ENCODE data around the gene TNNC2.
"Not testable (repeated sequence)": the region's sequence is repeated elsewhere in the genome, so short reads cannot be mapped to it uniquely, and the experiment has no call there.

The TNNC2 gene

DNA sequence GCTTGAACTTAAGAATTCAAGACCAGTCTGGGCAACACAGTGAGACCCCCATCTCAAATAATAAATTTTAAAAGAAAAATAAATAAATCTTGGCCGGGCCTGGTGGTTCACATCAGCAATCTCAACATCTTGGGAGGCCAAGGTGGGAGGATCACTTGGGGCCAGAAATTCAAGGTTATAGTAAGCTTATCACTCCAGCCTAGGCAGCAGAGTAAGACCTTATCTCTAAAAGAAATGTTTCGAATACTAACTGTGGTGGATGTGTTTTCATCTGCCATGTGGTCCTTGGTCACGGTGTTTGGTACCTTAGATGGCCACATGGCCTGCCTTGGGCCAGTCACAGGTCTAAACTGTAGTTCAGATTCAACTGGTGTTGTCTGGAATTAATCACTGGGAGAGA, 8.9 kb downstream of the TNNC2 start:
- DNase-seq: no peak

DNA sequence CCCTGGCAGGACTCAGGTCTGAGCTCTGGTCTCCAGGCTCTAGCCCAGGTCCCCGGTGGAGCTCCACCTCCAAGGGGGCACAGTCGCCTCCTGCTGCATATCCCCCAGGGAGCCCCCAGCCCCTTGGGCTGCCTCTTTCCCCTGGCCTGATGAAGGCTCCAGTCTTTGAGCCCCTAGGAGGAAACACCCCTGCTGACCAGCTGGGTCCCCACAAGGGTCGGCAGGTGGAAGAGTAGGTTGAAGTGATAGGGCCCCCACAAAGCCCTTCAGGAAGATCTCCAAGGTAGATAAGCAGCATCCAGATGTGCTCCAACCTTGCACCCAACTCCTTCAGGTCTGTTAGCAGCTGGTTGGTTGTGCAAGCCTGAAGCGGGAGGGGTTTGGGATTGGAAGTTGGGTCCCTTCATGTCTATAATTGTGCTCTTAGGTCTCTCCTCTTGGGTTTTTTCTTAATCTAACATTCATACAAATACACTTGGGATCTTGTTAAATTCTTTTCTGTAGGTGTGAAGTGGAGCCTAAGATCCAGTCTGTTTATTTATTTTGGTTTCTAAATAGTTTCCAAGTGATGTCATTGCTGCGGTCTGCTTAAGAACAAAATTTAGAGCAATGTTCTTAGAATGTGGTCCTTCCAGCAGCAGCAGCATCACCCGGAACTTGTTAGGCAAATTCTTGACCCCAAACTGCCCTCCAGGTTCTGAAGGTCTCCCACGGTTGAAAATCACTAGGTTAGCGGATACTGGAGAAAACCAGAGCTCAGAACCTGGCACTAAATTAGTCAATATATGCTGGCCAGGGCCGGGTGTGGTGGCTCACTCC, 9.5 kb downstream of the TNNC2 start:
- no peak for DNase-seq

DNA sequence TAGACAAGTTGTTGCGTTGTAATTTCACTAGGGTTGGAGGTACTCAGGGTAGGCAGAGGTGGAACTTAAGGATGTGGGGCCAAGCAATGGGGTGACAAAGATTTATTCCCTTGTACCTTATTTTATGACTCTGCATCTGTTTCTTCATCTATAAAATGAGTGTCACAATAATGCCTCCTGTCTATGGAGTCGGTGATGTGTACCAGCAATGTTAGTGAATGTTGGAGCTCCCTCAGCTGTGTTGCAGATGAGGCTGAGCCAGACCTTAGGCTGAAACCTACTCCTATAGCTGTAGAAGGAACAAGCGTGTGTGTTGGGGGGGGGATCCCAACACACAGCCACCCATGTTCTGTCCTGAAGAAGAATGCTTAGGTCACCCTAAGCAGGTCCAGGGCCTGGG, 10.2 kb downstream of the TNNC2 start:
- DNase-seq: no peak

DNA sequence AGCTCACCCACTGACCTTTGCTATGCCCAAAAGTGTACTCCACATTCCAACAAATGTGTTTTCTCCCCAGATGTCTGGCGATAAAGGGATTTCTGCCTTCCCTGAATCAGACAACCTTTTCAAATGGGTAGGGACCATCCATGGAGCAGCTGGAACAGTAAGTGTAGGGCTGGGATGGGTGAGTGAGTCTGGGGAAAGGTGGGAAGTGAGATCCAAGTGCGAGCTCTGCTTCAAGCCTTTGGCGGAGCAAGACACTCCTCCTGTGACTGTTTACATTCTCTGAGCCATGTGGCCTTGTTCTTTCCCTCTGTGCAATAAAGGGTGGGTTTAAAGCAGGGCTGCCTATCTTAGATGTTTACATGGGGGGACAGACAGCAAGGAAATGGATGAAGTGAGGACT, 12.8 kb downstream of the TNNC2 start:
- no peak for DNase-seq

DNA sequence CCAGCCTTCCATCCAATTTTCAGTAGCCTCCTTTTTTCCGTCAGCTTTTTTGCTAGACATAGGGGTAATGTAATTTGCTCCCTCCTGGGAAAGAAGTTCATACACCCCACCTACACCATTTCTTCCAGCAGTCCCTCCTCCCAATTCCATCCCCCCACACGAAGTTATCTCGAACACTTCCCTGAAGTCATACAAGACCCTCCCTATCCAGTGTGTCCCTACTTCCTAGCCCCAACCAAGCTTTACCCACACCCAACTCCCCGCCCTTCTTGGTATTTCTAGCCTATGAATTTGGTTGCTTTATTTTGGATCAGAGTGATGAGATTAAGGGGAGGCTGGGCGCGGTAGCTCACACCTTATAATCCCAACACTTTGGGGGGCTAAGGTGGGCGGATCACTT, 13.6 kb downstream of the TNNC2 start:
- no peak for DNase-seq

DNA sequence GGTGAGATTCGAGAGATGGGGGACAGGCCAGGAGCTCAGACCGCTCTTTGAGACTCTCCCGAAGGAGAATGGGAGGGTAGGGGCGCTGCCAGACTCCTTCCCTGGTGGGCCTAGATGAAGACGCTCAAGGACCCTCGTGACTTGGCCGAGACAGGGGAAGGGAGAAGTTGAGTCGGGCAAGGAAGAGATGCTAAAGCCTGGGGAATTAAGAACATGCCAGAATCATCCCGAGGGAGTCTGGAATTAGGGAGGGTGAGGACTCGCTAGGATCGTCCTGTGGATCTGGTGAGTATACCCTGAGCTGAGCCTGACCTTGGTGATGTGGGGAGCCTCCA, 14.1 kb downstream of the TNNC2 start:
- DNase-seq: no peak

DNA sequence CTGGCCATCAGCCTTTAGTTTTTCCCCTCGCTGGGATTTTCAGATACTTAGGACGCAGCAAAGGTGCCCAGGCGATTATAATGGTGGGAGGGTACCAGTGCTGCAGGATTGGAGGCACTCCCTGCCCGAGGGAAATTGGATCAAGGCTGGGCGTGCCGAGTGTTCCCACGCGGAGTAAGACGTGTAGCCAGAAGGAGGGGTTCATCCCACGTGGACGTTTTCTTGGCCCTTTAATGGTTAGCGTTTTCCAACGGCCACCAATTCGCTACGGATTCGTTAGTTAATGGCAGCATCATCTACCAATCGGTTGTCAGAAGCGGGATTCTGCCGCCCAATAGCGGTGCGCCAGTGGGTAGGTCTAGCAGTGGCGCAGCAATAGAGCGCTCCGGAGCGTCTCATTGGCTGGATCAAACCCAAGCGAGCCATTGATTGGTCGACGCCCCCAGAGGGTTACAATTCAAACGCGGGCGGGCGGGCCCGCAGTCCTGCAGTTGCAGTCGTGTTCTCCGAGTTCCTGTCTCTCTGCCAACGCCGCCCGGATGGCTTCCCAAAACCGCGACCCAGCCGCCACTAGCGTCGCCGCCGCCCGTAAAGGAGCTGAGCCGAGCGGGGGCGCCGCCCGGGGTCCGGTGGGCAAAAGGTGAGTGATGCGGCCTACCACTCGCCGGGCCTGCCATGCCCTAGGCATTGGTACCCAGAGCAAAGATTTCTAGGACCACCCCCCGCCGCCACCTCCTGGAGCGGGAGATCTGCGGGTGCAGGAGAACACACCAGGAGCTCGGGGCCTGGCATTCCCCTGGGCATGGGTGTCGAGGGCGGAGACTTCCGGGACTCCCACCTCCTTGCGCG, 14.7 kb downstream of the TNNC2 start, which contains the start of gene UBE2C:
Gene UBE2C (plus strand): TSS at position 488 of the 849 bp plus-strand sequence. CDS start 52 bp downstream, at position 540.
- peak; percentile 99 to 100 for DNase-seq

DNA sequence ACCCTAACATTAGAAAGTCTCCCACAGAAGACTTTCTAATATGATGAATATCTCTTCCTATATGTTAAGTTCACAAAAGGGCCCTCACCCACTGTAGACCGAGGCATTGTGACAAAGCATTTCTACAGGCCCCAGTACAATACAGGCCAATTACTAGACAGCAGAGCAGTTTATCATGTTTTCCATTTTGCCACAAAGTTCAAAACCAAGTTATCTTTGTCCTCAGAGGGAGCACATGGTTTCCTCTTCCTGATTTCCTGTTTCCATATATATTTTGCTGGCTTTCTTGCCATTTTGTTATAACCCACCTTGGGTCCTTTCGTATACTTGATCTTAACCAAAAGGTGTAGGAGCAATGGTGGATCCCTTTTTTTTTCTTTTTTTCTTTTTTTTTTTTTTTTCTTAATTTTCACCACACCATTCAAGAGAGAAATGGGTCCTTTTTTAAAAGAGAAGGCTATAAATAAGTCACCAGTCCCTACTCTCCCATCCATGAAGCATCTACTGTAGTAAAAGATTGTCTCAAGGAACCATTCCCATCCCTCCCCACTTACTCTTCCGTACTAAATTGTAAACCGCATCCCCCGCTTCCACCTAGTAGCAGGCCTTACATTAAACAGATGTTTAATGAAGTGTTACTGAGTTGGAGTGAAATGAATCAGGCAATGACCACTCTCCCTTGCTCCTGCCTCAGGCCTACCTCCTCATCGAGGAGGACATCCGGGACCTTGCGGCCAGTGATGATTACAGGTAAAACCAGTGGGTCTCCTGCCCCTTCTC, 16.7 kb downstream of the TNNC2 start:
- DNase-seq: no peak

DNA sequence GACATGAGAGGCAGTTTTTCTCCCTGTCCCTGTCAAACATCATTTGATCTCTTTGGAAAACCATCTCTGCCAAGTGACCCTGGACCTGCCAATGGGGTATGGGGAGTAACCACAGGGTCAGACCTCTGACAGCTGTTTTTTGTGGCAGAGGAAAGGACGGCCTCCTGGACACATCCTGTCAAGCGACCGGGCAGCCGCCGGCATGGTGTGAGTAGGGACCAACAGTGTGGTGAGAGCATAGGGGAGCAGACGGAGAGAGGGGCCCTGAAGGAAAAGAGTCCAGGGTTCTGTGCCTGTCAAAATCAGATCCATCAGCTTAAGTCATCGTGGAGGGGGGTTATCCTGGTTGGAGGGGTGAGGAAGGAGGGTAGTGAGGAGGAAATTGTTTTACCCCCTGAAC, 25.3 kb downstream of the TNNC2 start:
- DNase-seq: no peak

DNA sequence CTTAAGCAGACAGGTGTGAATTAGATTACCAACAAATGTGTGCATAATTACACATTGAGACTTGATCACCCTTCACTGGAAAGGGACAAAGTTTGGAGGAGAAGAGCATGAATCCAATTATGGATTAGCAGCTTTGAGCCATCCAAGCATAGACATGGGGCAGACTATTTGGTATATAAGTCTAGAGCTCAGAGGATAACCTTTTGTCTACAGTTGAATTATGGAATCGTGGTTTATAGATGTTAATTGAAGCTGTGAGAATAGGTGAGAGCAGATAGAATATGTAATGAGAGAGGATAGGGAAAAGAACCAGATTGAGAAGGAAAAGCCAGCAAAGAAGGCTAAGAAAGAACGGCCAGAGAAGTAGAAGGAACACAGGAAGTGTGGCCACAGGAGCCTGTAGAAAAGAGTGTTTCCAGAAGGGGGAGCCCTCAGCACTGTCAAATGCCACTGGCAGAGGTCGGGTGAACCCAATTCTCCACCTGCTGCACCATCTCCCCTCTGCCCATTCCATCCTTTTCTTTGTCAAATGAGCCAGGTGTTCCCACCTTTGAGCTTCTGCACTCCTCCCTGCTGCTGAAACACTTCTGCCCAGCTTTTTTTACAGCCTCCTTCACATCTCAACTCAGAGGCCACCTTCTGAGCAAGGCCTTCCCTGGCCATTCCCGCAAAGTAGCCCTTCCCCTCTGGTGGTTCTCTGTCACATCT, 28.0 kb downstream of the TNNC2 start:
- peak; percentile 13 to 48 for DNase-seq

DNA sequence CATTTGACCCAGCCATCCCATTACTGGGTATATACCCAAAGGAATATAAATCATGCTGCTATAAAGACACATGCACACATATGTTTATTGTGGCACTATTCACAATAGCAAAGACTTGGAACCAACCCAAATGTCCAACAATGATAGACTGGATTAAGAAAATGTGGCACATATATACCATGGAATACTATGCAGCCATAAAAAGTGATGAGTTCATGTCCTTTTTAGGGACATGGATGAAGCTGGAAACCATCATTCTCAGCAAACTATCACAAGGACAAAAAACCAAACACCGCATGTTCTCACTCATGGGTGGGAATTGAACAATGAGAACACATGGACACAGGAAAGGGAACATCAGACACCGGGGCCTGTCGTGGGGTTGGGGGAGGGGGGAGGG, 29.2 kb downstream of the TNNC2 start:
- DNase-seq: not testable (repeated sequence)

DNA sequence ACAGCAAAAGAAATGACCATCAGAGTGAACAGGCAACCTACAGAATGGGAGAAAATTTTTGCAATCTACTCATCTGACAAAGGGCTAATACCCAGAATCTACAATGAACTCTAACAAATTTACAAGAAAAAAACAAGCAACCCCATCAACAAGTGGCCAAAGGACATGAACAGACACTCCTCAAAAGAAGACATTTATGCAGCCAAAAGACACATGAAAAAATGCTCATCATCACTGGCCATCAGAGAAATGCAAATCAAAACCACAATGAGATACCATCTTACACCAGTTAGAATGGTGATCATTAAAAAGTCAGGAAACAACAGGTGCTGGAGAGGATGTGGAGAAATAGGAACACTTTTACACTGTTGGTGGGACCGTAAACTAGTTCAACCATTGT, 29.6 kb downstream of the TNNC2 start:
- DNase-seq: not testable (repeated sequence)

DNA sequence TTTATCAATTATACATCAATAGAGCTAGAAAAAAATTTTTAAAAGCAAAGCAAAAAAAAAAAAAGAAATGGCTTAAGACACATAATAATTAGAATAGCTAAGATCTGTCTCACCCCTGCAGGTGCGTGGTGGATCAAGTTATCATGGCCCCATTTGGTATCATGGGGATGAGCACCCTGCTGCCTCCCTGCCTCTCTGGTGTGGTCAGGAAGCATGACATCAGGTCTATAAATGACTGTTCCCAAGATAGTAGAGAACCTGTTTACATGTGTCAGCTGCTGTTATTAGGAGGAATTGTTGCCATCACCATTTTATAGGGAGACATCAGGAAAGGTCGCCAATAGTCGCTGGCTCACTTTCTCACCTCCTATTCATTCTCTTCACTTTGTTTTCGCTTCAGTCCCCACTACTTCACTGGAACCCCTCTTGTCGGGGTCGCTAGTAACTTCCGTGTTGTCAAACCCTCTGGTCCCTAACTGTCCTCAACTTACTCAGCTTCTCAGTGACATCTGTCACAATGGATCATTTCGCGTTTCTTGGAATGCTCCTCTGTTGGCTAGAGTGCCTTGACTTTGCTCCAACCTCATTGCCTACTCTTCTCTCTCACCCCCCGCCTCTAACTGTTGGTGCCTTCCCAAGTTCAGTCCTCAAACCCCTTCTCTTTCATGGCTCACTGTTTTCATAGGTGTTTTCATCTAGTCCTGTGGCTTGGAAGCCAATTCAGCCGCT, 30.6 kb downstream of the TNNC2 start:
- no peak for DNase-seq

DNA sequence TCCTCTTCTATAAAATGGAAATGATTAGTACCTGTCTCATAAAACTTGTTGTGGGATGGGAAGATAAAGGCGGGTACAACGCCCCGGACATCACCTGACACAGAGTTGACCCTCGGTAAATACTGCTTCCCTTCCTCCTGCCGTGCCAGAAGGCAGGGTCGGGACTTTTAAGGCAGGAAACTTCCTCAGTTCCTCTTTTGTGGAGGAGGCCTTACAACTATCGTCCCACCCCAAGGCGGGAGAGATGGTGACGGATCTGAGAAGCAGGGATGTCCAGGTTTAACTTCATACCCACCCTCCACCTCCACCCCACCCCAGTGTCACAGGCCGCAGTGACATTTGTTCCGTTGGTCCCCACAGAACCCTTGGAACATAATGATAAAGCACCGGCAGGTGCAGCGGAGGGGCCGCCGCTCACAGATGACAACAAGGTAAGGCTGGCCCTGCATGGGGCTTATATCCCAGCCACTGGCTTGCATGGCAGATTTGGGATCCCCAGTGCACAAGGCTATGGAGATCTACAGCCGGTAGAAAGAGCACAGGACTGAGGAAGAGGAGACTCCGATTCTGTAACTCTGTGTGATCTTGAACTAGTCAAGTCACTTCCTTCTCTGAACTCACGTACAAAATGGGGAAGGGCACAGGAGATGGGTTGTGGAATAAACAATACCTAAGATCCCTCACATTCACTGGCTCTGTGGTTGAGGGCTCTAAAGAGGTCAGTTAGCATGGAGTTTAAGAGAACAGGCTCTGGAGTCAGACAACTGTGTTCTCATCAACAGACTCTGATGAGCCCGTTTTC, 34.6 kb downstream of the TNNC2 start:
- DNase-seq: no peak

DNA sequence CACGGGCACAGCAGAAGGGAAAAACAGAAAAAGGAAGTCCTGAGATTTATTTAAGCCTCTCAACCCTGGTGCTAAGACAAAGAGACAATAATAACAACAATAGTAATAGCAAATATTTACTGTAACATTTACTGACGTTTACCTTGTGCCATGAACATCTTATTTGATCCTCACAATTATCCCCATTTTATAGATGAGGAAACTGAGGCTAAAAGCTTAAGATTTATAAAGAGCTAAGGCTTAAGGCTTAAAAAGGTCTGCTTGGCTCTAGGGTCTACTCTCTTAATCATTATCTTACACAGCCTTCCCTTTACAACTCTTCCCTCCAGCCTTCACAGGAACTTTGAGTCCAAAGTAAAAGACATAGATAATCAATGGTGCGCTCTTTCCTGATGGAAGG, 38.8 kb downstream of the TNNC2 start:
- no peak for DNase-seq

DNA sequence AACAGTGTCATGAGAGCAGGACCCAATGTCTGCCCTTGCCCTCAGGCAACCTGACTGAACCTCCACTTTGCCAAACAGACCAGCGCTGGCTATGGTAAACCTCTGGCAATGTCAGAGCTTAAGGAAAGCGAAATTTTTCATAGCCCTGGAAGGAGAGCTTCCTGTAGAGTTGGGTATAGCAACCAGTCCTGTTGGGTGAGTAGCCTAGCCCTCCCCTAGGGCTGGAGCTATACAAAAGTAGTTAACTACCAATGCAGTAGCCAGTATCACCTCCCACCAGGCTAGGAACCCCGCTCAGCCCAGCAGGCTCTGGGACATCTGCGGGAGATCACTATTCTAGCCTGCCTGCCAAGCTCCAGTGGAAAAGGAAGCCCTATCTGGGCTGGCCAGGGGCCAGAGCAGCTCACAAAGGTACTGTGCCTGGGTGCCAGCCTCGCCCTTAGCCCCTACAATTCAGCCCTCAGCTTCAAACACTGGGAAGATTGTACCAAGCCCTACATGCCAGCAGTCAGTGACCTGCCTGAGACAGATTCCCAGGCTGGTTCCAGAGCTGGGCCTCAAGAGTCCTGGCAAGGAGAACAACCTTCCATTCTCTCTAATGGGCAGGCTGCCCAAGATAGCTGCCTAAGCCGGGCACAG, 43.3 kb downstream of the TNNC2 start:
- no peak for DNase-seq

DNA sequence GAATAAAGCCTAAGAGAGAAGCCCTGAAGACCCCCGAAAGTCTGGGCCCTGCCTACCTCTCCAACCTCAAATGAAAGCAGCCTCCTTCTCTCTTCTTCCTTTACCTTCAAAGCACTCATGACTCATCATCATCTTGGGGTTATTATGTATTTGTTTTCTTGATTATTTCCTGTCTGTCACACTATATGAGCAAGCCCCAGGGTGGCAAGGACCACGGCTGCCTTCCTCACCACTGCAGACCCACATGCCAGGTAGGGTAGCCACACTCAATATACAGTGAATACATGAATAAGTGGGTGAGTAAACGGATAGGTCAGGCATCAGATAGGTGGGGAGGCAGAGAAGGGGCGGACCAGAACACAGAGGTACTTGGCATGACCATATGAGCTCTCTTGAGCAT, 44.2 kb downstream of the TNNC2 start:
- DNase-seq: no peak

DNA sequence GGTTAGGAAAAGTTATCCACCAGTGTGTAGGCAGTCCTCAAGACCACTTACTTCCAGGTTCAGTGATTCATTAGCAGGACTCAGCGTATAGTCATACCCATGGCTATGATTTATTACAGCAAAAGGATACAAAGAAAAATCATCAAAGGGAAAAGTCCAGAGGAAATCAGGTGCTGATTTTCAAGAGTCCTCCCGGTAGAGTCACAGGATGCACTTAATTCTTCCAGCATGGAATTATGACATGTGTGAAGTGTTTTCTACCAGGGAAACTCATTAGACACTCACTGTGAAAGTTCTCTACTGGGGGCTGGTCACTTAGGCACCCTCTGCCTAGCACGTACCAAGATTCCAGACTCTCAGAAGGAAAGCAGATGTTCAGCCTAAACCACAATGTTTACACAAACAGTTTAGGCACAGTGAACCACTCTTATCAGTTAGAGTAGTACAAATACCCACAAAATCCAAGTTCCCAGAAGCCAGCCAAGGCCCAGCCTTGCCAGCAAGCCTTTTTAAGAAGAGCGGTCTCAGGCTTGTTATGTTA, 45.7 kb downstream of the TNNC2 start:
- DNase-seq: no peak

DNA sequence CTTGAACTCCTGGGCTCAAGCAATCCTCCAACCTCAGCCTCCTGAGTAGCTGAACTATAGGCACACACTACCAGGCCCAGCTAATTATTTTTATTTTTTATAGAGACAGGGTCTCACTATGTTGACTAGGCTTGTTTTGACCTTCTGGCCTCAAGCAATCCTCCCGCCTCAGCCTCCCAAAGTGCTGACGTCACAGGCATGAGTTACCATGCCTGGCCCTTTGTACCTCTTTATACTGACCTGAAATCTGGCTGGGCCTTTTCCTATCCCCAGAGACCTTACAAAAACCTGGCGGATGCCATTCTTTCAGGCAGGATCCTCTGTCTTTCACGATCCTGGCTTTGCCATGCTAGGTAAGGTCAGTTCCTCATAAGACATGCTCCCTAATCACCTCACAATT, 47.0 kb downstream of the TNNC2 start:
- no peak for DNase-seq
